ENCODE measurements around the gene PNPLA6.

DNA sequence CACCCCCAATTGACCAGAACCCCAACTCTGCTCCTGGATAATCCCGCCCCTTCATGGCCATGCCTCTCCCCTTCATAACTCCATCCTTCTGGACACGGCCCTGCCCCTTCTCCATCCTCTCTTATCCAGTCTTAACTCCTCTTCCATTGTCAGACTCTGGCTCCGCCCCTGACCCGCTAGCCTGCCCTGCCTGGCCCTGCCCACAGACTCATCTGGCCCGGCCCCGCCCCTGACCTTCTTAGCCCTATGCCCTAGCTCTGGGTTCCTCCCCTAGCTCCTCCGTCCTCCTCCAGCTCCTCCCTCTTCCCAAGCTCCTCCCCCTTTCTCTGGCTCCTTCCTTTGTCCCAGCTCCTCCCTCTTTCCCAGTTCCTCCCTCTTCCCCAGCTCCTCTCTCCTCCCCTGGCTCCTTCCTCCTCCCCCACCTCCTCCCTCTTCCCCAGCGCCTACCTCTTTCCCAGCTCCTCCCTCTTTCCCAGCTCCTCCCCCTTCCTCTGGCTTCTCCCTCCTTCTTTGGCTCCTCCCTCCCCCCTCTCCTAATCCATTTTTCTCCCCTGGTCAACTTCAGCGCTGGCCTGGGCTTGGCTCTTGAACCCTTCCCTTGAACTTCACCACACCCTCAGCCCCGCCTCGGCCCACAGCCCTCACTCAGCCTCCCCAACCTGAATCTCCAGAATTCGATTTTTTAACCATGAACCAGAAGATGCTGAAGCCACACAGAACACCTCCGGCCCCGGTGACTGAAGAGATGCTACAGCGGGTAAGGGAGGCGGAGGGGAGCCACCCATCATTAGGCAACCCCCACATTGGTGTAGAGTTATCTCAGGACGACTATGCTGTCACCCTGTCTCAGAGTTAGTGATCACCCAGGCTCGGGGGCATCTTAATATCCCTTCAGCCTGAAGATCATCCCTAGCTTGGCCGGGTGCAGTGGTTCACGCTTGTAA lies 28.9 kb upstream of the PNPLA6 start:
- TF ChIP-seq, protein P1, sequence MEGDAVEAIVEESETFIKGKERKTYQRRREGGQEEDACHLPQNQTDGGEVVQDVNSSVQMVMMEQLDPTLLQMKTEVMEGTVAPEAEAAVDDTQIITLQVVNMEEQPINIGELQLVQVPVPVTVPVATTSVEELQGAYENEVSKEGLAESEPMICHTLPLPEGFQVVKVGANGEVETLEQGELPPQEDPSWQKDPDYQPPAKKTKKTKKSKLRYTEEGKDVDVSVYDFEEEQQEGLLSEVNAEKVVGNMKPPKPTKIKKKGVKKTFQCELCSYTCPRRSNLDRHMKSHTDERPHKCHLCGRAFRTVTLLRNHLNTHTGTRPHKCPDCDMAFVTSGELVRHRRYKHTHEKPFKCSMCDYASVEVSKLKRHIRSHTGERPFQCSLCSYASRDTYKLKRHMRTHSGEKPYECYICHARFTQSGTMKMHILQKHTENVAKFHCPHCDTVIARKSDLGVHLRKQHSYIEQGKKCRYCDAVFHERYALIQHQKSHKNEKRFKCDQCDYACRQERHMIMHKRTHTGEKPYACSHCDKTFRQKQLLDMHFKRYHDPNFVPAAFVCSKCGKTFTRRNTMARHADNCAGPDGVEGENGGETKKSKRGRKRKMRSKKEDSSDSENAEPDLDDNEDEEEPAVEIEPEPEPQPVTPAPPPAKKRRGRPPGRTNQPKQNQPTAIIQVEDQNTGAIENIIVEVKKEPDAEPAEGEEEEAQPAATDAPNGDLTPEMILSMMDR (IDR thresholded peaks at IDR 0.05; ENCODE audit: low read depth, low read length), result no peak
- no peak for TF ChIP-seq EZH2phosphoT487 (IDR thresholded peaks at IDR 0.05; ENCODE audit: low read depth)
